ENCODE data around the gene DOCK8.
"Not testable (repeated sequence)": the region's sequence is repeated elsewhere in the genome, so short reads cannot be mapped to it uniquely, and the experiment has no call there.

The DOCK8 gene

DNA sequence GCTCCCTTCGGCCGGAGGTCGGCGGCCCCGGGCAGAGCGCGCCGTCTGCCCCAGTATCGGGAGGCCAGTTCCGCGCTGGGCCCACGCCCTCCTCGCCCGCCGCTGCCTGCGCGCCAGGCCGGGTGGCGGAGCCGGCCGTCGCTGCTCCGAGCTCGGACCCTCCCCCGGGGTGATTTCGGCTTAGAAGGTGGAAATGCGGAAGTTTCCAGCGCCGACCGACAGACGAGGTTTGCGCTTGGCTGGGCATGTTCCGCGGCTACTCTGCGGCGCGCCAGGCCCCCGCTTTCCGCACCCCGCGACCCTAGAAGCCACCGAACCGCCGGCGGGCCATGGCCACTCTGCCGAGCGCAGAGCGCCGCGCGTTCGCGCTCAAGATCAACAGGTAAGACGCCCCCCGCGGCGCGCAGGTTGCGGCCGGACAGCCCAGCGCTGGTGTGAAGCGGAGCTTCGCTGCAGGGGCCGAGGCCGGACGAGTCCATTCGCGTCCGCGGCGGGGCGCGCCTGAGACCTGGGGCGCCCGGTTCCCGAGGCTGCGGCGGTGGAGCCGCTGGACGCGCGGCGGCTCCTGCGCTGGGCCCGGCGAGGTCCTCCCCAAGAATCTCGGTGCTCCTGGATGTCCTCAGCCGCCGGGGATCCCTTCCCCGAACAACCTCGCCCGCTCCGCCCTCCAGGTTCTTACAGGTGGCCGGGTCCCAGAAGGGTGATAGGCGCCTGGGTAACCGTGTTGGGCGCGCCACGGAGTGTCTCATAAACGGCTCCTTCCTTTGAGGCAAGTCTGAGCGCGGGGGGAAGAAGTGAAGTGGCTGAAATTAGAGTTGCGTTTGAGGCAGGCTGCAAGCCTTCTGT lies at the start of gene DOCK8:
DOCK8 (plus strand) TSS at position 218 of the 846 bp plus-strand sequence; CDS start at position 330, 112 bp downstream.
- DNase-seq (ENCODE audit: low read depth in 2 of 2), result peak; percentile 38 to 52

DNA sequence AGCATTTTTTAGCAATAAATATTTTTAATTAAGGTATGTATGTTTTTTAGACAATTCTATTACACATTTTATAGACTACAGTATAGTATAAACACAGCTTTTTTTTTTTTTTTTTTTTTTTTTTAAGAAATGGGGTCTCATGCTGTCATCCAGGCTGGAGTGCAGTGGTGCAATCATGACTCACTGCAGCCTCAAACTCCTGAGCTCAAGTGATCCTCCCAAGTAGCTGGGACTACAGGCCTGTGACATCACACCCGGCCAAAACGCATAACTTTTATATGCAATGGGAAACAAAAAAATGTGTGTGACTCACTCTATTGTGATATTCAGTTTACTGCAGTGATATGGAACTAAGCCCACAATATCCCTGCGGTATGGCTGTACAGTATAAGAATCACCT lies 44.9 kb upstream of the DOCK8 start:
- DNase-seq (ENCODE audit: low read depth in 2 of 2), result not testable (repeated sequence)

DNA sequence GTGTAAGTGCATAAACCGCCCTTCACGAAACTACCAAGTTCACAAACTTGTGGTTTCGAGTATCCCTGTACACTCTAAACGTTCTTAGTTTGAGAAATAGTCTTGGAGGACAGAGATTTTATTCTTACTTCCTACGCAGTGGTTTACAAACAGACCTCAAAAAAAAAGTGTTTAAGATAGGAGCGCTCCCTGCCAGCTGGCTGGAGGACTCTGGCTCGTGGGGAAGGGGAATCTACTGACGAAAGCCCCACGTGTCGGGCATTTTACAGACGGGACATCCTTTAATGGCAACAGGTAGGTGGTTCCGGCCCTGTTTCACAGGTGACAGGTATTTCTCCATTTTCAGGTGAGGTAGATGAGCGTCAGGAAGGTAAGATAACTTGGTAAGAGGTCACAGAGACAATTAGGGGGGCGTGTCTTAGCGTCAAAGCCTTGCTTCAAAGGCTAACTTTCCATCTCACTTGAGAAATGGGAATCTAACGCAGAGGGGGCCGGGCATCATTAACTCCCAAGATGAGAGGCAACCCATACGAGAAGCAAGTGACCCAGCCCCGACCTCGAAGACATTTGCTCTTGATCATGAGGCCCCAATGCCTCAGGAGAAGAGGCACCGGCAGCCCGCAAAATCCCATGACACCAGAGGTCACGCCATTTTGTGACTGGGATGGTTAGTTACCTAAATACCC lies 36.4 kb upstream of the DOCK8 start:
- DNase-seq (ENCODE audit: low read depth in 2 of 2), result not testable (repeated sequence)

DNA sequence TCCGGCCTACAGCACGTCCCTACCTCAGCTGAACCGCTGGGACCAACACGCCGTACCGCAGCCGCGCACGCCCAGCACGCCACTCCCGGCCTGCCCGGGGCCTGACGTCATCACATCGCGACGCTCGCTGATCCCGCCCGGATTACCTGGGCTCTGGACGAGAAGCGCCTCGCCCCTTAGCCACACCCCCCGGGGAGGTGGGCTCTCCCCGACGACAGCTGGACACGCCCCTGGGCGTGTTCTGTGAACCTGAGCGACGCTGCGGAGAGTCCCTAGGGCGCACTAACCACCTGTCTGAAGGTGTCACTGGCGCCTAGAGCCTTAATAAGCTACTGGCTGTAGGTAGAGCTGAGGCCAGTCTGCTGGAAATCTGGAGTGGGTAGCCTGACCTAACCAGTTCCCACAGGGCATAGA lies 35.7 kb upstream of the DOCK8 start, which contains the start of gene ZNG1A:
ZNG1A (minus strand) TSS at position 87 of the 414 bp plus-strand sequence. CDS start 87 bp downstream, outside the sequence.
- DNase-seq (ENCODE audit: low read depth in 2 of 2), result peak; percentile 59 to 65

DNA sequence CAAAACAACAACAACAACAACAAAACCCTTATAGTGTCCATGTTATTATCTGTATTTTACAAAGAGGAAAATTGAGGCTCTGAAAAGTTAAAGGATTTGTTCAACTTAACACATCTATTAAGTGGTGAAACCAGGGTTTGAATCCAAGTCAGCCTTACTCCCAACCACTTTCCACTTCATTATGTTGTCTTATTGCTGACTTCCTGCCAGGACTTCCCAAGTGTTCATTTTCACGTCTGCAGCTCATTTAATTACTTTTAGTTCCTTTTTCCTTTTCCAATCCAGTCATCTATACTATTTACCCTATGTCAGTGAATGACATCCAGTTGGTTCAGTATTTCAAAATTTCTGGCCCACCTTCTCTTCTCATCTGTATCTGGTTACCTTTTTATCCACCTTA lies 15.1 kb upstream of the DOCK8 start:
- not testable (repeated sequence) for DNase-seq (ENCODE audit: low read depth in 2 of 2)

DNA sequence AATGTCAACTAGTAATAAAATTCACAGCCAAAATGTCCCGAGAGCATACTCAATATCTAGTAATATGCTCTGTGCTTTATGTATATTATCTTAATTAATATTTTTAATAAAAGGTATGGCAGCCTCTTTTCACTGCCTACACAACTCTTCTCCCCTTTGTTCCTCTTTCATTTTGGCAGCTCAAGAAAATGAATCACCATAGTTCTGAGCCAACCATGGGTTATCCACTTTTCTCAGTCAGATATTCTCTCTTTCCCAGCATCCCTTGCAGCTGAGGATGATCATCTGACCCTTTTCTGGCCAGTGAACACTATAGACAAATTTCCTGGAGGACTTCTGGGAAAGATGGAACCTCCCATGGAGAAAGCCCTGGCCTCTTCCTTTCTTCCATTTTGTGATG lies 8.2 kb upstream of the DOCK8 start:
- DNase-seq (ENCODE audit: low read depth in 2 of 2), result no peak

DNA sequence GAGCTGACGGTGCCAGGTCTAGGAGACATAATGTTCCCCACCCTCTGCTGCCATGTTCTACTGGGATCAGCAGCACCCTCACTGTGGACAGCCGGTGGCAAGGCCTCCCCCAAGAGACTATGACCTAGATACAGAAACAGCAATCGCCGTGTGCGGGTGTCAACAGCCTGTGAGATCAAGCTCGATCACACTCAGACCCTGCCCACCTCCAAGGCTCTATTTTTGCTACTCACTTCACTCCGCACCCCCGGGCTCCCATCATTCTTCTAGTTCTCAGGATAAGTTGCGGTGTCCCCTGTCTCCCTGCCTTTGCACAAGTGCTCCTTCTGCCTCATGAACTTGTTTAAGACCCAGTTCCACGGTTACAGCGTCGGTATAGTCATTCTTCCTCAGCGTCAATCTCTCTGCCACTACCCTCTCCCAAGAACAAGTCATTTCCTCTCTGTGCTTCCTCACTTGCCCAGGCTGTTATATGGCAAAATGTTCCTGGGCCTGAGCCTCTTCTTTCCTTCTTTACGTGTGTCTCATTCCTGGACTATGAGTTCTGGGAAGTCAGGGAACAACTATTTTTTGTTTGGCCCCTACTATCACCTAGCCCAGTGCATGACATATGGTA lies 5.4 kb upstream of the DOCK8 start:
- DNase-seq (ENCODE audit: low read depth in 2 of 2), result no peak

DNA sequence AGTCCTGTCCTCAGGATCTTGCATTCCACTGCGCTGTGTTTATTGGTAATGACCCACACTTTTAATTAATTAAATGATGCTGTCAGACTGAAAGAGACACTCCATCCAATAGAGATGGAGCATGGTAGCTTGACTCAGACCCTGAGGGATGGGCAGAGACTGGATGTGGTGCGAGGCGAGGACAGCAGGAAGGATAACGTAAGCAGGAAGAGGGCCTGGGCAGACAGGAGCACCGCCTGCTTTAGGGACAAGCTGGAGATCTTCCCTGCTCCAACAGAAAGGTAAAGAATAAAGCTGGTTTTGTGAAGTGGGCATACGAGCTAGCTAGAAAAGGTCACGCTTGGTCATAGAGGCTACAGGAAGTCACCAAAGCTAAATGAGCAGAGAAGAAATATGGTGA lies 3.6 kb upstream of the DOCK8 start:
- DNase-seq (ENCODE audit: low read depth in 2 of 2), result no peak

DNA sequence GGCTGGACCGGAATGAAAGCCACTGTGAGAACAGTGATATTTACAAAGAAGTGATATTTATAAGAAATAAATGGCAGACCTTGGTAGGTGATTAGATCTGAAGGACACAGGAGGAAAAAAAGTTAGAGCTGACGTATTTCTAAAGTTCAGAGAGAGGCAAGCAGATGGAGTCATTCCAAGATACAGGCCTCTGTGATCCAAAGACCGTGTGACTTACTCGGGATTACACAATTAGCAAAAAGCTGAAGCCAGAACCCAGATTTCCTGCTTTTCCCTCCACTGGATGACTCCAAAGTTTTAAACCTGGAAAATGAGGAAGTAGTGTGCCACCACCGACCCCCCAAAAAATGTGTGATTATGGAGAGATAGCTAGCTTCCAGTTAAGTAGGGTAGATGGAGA lies 3.1 kb upstream of the DOCK8 start:
- DNase-seq (ENCODE audit: low read depth in 2 of 2), result no peak

DNA sequence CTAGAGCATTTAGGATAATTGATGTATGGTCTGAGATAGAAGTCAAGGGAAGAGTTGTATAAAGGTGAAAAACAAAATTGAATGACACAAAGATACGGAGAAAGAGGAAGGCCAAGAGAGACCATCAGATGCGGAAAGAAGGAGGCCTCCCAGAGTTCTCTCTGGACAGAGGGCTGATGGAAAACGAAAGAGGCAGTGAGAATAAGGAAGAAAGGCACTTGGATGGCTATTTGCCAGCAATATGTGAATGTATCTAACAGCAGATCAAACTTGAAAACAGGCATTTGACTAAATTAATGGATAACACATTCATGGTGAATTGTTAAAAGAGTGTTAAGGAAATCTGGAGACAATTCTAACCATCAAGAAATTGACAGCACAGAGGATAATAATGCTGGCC lies 2.4 kb upstream of the DOCK8 start:
- DNase-seq (ENCODE audit: low read depth in 2 of 2), result no peak

DNA sequence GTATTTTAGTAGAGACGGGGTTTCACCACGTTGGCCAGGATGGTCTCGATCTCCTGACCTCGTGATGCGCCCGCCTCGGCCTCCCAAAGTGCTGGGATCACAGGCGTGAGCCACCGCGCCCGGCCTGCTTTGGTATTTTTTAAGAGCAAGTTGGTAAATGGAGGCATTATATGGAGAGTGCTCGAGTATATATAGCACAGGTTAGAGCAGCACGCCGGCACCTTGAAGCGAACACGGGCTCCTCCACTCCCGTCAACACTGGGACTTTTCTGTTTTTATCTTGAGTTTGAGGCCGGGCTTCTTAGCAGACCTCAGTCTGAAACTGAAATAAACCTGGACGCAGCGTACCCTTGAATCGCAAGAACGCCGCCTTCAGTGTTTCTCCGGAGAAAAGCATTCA lies 764 bp upstream of the DOCK8 start:
- not testable (repeated sequence) for DNase-seq (ENCODE audit: low read depth in 2 of 2)

DNA sequence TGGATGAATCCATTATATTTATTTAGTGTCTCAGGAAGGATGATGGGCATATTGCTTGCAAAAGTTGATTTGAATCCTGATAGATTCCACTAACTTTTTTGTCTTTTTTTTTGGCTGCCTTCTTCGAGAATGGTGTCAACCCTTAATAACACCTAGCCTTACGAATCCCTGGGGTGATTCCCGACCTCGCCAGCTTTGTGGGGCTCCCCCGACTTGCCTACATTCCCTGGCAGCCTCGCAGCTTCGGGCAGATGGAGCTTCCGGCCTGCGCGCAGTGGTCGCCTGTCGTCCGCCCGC lies 366 bp upstream of the DOCK8 start:
- no peak for DNase-seq (ENCODE audit: low read depth in 2 of 2)

DNA sequence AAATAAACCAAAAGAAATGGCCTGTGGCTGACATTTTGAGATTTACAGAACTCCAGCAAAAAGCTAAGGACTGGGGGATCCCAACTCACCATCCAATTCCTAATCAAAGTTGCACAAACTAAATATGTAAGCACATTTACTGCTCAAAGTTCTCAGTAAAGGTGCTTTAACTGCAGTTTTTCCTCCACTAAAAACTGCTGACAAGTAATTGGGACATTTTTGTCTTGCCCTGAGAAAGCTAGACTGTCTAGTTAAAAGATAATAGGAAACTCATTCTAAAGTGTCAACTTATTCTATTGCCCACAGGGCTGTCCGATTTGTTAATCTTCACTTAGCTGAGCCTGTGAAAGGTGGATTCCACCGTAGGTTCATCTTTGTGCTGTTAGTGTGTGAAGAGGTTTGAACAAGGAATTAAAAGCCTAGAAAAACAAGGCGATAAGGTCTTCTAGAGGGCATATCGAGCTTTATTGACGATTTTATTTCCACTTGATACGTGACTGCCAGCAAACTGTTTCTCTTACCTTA lies 1.0 kb downstream of the DOCK8 start:
- DNase-seq (ENCODE audit: low read depth in 2 of 2), result no peak

DNA sequence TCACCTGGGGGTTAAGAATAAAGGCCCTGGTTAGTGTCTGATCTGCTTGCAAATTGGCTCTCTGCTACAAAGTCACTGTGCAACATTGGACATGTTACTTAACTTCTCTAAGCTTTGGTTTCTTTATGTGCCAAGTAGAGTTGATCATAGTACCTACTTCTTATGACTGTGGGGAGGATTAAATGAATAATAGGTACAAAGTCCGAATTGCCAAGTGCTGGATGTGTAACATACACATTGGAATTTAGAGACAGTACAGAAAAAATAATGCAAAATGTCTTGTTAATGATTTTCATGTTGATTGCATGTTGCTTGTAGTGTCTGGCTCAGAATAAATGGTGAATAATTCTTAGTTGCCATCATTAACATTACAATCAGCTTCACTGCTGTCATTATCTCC lies 2.2 kb downstream of the DOCK8 start:
- DNase-seq (ENCODE audit: low read depth in 2 of 2), result no peak

DNA sequence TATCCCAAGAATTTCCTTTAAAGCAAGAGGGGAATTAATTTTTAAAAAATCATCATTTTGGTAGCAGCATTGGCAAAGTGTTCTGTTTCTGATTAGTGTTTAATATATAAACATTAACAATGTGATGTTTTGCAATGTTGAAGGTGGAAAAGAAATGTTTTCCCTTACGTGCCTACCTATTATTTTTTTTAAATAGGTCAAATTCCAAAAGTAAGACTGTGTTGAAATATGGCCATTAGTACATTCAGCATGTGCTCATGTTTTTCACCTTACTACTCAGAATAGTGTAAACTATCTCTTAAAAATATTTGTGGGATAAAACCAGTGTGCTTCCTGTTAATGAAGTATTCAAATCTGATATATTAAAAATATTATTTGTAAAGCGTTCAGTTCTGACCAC lies 3.3 kb downstream of the DOCK8 start:
- no peak for DNase-seq (ENCODE audit: low read depth in 2 of 2)

DNA sequence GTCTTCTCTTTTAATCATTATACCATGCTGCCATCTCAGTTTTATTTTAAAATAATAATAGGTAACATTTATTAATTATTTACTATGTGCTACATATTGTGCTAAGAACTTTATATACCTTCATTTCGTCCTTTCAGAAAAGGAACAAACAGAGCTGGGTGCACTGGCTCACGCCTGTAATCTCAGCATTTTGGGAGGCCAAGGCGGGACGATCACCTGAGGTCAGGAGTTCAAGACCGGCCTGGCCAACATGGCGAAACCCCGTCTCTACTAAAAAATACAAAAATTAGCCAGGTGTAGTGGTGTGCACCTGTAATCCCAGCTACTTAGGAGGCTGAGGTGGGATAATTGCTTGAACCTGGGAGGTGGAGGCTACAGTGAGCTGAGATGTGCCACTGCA lies 4.4 kb downstream of the DOCK8 start:
- DNase-seq (ENCODE audit: low read depth in 2 of 2), result not testable (repeated sequence)

DNA sequence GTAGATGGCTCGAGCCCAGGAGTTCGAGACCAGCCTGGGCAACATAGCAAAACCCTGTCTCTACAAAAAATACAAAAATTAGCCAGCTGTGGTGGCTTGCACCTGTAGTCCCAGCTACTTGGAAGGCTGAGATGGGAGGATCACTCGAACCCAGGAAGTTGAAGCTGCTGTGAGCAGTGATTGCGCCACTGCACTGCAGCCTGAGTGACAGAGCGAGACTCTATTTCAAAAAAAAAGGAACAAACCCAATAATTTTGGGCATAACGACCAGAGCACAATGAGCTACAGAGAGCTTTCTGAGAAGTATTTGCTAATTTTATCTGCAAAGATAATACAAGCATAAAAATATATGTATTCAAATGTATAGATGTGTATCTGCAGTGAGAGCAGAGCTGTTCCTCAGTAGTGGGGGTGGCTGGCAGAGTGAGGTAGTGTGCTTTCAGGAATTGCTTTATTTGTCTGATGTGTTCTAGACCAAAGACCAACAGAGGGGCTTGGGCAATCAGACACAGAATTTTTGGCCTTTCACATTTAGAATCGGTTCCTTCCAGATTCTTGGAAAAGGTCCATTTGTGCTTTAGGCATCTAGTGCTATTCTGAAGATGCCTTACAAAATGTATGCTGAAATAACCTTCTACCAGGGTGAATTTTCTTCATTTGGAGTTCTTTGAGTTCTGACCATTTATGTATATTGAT lies 5.2 kb downstream of the DOCK8 start:
- DNase-seq (ENCODE audit: low read depth in 2 of 2), result no peak

DNA sequence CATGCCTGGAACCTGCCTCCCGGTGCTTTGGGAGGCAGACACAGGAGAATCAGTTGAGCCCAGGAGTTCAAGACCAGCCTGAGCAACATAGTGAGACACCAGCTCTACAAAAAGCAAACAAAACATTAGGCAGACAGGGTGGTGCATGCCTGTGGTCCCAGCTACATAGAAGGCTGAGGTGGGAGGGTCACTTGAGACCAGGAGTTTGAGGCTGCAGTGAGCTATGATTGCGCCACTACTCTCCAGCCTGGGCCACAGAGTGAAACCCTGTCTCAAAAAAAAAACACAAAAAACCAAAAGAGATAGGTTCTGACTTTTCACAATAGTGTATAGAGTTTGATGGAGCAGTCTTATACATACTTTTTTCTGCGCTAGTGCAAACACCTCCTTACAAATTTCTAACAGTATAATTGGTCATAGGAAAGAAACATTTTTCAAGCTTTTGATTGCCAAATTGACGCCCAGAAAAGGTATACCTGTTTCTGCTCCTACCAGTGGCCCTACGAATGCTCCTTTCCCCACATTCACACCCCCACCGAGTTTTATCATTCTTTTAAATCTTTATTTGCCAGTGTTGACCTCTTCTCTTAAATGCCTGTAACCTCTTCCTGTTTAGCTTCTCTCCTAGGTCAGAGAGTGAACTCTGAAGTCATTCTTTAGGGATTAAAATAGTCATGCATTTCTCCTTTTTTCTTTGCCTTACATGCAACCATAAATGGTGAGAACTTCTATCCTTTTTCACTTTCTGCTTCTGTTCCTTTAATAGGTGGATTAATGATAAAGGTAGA lies 7.5 kb downstream of the DOCK8 start:
- DNase-seq (ENCODE audit: low read depth in 2 of 2), result no peak

DNA sequence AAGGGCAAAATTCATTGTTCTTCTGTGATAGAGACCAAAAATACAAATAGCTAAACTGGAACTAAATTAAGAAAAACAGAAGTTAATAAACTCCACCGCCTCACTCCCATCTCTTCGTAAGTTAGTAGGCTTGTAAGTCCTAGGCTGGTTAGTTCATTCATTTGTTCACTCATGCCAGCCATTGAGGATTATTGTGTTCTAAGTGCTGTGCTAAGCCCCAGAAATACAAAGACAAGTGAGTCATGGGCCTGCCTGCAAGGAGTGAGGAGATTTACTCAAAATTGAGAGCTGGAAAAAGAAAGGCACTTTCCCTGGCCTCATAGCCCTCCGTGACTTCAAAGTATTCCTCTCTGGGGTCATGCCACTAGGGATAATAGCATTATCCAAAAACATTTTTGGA lies 8.5 kb downstream of the DOCK8 start:
- no peak for DNase-seq (ENCODE audit: low read depth in 2 of 2)

DNA sequence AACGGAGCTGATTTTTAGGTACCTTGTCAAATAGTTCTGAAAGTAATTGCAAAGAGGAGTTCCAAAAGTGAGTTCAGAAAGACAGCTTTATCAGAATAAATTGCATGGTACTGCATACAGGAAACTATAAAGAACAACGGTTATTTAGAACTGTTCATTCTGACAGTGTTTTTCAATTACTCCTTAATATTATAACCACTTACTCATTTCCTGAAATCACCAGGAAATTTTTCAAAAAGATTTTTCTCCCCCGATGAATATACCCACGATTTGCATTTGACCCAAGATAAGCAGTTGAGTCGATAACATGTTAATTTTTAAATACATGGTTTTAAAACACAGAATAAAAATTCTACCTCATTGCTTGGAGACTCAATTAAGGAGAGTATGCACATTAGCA lies 9.4 kb downstream of the DOCK8 start:
- no peak for DNase-seq (ENCODE audit: low read depth in 2 of 2)

Measured in stimulated activated CD4-positive, alpha-beta T cell treated with anti-CD3 and anti-CD28 coated beads, Interleukin-4, amount 100 ng/mL, for 48 hours (primary cell).